ENCODE measurements around the gene TECPR2.
A peak's percentile ranks its signal among the peaks of the same experiment; 100 is the strongest.
"Not testable (repeated sequence)": the region's sequence is repeated elsewhere in the genome, so short reads cannot be mapped to it uniquely, and the experiment has no call there.

The TECPR2 gene

GRCh38 chr14:102511538-102511937, 148.8 kb downstream of the TECPR2 start:
- no peaks in the 10 kb centered on the region for H3K9me3 Mint-ChIP-seq (ENCODE audit: low read depth)
- no peak overlapping the region for H3K27ac Mint-ChIP-seq
- H3K27me3 Mint-ChIP-seq = peaks cover 3% of the 10 kb centered on the region
- H3K4me1 Mint-ChIP-seq (ENCODE audit: low read depth) = peaks cover 23% of the 10 kb centered on the region
- peak overlapping the region; percentile 27 for H3K4me3 Mint-ChIP-seq
- no peaks in the 10 kb centered on the region for H3K36me3 Mint-ChIP-seq

DNA sequence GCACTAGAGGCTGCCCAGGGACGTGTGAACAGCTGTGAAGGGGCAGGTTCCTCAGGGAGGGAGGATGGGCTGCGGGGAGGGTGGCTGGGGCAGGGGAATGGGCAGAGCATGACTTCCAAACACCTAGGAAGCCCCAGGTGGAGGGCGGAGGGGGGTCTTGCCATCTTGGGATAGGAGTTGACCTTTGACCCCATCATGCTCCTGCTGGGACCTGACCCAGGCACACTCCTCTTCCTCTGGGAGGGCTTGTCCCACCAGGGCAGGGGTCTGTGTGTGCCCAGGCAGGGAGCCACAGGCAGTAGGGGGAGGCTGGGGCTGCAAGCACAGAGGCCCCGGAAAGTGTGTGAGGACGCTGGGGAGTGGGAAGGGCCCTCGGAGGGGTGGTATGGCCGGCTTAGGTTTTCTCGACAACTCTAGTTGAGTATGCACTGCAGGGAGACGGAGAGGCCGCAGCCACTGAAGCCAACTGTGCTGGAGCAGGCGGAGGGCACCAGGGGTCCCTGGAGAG, 150.1 kb downstream of the TECPR2 start:
- Mint-ChIP-seq H3K4me1 (ENCODE audit: low read depth) (peaks cover 23% of the 10 kb centered on the region), H3K27ac (no peak overlapping the region), H3K27me3 (peaks cover 3% of the 10 kb centered on the region), H3K36me3 (no peaks in the 10 kb centered on the region), H3K4me3 (no peak overlapping the region), H3K9me3 (ENCODE audit: low read depth) (no peaks in the 10 kb centered on the region)

DNA sequence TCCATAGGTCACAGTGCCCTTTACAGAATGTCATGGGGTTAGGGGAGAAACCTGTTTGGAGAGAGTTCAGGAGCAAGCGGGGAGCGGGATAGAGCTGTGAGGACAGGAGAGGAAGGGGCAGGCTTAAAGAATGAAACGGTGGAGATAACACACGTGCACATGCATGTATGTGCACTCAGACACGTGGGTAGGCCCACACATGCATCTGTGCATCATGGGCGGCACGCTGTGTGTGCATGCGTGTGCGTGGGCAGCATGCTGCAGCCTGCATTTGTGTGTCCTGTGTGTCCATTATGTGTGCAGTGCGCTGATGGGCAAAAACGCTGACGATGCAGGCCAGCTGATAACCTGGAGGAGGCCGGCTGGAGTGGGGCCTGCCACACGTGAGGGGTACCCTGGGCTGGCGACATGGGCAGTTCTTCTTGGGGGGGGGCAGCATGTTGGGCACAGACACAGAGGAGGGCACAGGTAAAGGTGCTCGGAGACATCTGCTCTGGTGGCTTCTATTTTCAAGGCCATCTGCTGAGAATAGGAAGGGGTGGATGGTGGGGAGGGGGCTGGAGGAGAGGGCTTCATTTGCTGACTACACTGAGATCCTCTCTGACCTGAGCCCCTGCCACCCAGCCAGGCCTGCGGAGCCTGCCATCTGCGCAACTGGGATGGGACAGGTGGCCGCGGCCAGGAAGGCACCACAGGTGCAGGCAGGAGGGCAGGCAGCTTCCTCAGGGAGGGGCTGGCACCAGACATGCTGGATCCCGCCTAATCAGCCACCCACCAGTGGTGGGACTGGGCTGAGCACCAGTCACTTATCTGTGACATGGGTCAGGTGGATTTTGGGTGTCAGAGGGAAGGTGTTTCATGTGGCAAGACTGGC, 151.4 kb downstream of the TECPR2 start:
- Mint-ChIP-seq H3K27ac (no peak overlapping the region), H3K9me3 (ENCODE audit: low read depth) (no peaks in the 10 kb centered on the region), H3K4me1 (ENCODE audit: low read depth) (peaks cover 18% of the 10 kb centered on the region), H3K27me3 (peaks cover 3% of the 10 kb centered on the region), H3K4me3 (no peak overlapping the region), H3K36me3 (no peaks in the 10 kb centered on the region)

DNA sequence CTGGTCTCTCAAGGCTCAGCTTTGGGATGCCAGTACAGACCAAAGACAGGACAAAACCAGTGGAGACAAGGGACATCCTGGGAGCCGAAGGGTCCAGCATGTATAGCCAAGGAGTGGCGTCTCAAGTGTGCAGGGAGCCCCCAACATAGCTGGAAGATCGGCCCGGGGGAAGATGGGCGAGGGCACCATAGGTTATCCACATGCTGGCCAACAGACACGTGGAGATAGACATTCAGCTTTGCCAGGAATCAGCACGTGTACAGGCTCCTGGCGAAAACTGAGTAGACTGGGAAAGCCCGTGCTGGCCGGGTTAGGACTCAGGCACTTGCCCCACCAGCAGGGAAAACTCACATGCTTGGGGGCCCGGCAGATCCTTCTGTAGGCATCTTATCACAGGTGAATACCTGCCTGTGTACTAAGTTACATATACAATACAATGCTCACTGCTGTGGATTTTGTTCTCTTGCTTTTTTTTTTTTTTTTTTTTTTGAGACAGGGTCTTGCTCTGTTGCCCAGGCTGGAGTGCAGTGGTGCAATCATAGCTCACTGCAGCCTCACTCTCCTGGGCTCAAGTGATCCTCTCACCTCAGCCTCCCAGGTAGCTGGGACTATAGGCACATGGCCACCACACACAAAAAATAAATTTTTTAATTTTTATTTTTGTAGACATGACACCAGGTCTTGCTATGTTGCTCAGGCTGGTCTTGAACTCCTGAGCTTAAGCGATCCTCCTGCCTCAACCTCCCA, 152.4 kb downstream of the TECPR2 start:
- H3K9me3 Mint-ChIP-seq (ENCODE audit: low read depth) = no peaks in the 10 kb centered on the region
- peaks cover 3% of the 10 kb centered on the region for H3K27me3 Mint-ChIP-seq
- H3K4me3 Mint-ChIP-seq = no peak overlapping the region
- H3K27ac Mint-ChIP-seq = no peak overlapping the region
- H3K4me1 Mint-ChIP-seq (ENCODE audit: low read depth) = peaks cover 17% of the 10 kb centered on the region
- H3K36me3 Mint-ChIP-seq = no peaks in the 10 kb centered on the region

DNA sequence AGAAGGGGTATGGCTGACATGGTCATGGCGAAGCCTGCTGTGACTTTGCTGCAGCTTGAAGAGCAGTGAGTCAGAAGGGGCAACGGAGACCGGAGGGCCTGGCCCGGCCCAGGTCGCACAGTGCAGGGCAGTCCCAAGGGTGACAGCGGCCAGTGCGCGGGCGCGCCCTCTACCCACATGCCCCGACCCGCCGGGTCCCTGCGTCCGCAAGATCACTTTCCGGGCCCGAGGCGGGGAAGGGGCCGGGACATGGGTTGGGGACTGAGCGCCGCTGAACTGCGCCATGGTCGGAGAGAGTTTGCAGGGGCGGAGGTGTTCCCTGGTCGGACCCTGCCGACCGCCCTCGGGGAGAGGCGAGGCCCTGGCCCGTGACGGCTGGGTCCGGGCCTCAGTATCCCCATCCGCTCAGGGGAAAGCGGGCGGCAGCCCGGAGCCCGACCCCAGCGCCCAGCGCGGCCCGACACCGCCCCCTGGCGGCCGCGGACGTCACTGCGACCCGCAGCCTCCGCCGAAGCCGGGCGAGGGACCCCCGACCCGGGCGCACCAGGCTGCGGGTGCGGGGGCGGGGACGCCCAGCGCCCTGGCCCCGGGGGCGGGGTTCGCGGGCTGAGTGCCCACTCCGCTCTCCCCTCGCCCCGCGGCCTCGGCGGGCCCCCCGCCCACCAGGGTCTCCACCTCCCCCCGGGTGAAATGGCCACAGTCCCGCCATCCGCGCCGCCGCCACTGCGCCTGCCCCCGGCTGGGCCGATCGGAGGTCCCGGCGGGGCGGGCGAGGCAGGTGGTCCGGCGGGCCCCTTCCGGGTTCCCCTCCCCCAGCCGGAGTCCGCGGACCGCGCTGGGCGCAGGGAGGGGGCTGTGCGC, 154.0 kb downstream of the TECPR2 start:
- Mint-ChIP-seq H3K36me3 (no peaks in the 10 kb centered on the region), H3K4me1 (ENCODE audit: low read depth) (peaks cover 4% of the 10 kb centered on the region), H3K27me3 (peaks cover 3% of the 10 kb centered on the region), H3K4me3 (peak overlapping the region; percentile 85), H3K9me3 (ENCODE audit: low read depth) (no peaks in the 10 kb centered on the region), H3K27ac (no peak overlapping the region)

GRCh38 chr14:102517392-102518062, 154.8 kb downstream of the TECPR2 start:
- Mint-ChIP-seq H3K36me3 (no peaks in the 10 kb centered on the region), H3K4me3 (peak overlapping the region; percentile 72), H3K27ac (no peak overlapping the region), H3K9me3 (ENCODE audit: low read depth) (no peaks in the 10 kb centered on the region), H3K4me1 (ENCODE audit: low read depth) (peaks cover 3% of the 10 kb centered on the region), H3K27me3 (peaks cover 3% of the 10 kb centered on the region)

GRCh38 chr14:102518063-102518648, 155.4 kb downstream of the TECPR2 start:
- Mint-ChIP-seq H3K27ac (no peak overlapping the region), H3K4me3 (peak overlapping the region; percentile 72), H3K4me1 (ENCODE audit: low read depth) (peaks cover 7% of the 10 kb centered on the region), H3K9me3 (ENCODE audit: low read depth) (no peaks in the 10 kb centered on the region), H3K36me3 (no peaks in the 10 kb centered on the region), H3K27me3 (peaks cover 3% of the 10 kb centered on the region)

DNA sequence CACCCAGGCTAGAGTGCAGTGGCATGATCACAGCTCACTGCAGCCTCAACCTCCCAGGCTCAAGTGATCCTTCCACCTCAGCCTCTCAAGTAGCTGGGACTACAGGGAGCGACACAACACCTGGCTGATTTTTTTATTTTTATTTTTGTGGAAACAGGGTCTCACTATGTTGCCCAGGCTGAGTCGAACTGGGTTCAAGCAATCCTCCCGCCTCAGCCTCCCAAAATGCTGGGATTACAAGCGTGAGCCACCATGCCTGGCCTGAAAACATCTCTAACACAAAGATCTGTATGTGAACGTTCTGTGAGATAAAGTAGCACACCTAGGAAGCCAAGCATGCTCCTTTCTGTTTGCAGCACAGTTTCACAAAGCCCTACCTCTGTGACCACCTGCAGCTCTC, 157.0 kb downstream of the TECPR2 start:
- H3K27ac Mint-ChIP-seq; H3K9me3 Mint-ChIP-seq (ENCODE audit: low read depth); H3K27me3 Mint-ChIP-seq; H3K4me3 Mint-ChIP-seq; H3K36me3 Mint-ChIP-seq: not testable (repeated sequence)
- H3K4me1 Mint-ChIP-seq (ENCODE audit: low read depth) = peaks cover 15% of the 10 kb centered on the region

GRCh38 chr14:102523200-102523568, 160.4 kb downstream of the TECPR2 start:
- H3K27ac Mint-ChIP-seq = no peak overlapping the region

DNA sequence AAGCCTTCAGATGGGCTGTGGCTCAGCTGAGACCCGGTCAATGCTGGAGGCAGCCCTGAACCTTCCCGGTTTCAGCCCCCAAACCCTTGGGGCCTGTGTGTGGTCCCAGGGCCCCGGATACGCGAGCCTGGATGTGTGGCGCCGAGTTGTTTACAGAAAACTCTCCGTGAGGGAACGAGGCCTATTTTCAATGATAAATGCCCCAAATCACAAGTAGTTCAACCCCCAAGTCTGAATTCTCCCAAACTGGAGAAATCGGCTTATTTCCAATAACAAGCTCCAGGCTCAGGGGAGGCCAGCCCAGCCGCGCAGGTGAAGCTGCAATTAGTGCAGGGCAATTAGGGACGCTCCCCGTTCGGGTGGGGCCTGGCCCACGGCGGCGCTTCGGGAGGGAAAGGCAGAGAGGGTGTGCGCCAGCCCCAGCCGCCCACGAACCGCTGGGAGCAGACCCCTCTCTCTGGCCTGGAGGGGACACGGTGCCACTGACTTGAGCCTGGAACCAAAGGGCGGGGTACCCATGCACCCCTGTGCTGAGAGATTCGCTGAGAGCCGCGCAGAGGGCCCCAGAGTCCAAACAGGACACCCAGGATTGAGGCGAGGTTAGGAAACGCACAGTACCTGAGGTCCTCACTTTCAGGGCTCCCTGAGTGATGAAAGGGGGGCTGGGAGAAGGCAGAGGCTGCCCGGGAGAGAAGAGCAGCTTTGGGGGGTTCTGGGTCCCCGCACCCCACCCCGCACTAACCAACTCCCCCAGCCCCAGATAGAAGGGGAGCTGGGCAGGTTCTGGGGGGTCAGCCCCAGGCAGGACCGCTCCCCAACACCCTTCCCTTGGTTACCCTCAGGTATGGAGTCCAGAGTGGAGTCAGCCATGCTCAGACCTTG, 161.1 kb downstream of the TECPR2 start:
- H3K36me3 Mint-ChIP-seq = no peaks in the 10 kb centered on the region
- peaks cover 26% of the 10 kb centered on the region for H3K4me1 Mint-ChIP-seq (ENCODE audit: low read depth)
- H3K9me3 Mint-ChIP-seq (ENCODE audit: low read depth) = no peaks in the 10 kb centered on the region
- H3K4me3 Mint-ChIP-seq = peak overlapping the region; percentile 61
- no peaks in the 10 kb centered on the region for H3K27me3 Mint-ChIP-seq
- H3K27ac Mint-ChIP-seq = no peak overlapping the region

More at GRCh38 chr14:102523200-102523568, 160.4 kb downstream of the TECPR2 start:
- peaks cover 26% of the 10 kb centered on the region for H3K4me1 Mint-ChIP-seq (ENCODE audit: low read depth)
- no peaks in the 10 kb centered on the region for H3K36me3 Mint-ChIP-seq
- peak overlapping the region; percentile 68 for H3K4me3 Mint-ChIP-seq
- H3K27me3 Mint-ChIP-seq = no peaks in the 10 kb centered on the region
- H3K9me3 Mint-ChIP-seq (ENCODE audit: low read depth) = no peaks in the 10 kb centered on the region

- no peaks in the 10 kb centered on the region for H3K27me3 Mint-ChIP-seq
- H3K36me3 Mint-ChIP-seq = no peaks in the 10 kb centered on the region
- H3K27ac Mint-ChIP-seq = peak overlapping the region; percentile 65
- peak overlapping the region; percentile 91 for H3K4me3 Mint-ChIP-seq
- no peaks in the 10 kb centered on the region for H3K9me3 Mint-ChIP-seq (ENCODE audit: low read depth)
- H3K4me1 Mint-ChIP-seq (ENCODE audit: low read depth) = peaks cover 26% of the 10 kb centered on the region
Observed at GRCh38 chr14:102524451-102525218, 161.9 kb downstream of the TECPR2 start.

DNA sequence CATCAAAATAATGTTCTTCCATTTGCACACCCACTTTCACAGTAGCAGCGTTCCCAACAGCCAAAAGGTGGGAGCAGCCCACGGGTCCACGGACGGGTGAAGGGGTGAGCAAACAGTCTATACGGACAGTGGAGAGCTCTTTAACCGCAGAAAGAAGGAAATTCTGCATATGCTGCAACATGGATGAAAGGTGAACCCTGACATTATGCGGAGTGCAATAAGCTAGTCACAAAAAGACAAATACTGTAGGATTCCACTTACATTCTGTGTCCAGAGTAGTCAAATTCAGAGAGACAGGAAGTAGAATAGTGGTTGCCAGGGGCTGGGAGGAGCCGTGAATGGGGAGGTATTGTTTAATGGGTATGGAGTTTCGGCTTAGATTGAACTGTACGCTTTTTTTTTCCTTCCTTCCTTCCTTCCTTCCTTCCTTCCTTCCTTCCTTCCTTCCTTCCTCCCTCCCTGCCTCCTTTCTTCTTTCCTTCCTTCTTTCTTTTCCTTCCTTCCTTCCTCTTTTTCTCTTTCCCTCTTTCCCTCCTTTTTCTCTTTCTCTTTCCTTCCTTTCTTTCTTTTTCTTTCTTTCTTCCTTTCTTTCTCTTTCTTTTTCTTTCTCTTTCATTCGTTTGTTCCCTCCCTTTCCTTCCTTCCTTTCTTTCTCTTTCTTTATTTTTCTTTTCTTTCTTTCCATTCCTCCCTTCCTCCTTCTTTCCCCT, 162.6 kb downstream of the TECPR2 start:
- Mint-ChIP-seq H3K9me3 (ENCODE audit: low read depth) (no peaks in the 10 kb centered on the region), H3K36me3 (no peaks in the 10 kb centered on the region), H3K27ac (peak overlapping the region; percentile 65), H3K27me3 (no peaks in the 10 kb centered on the region), H3K4me3 (peak overlapping the region; percentile 91), H3K4me1 (ENCODE audit: low read depth) (peaks cover 26% of the 10 kb centered on the region)
